Cardiac fibroblast (primary cell): ENCODE data around the gene SNX5.

Source experiments
- DNase-seq, 2 donors: peaks; one replicate each; pipeline versions ENCODE4 v3.0.0 to v3.0.0-alpha.2; 2010; ENCODE audit warnings: low read depth in 2 of 2
- H3K4me3 ChIP-seq, 2 donors: replicated peaks in 1 of 2; 1 replicate in 1 of 2; 2 replicates in 1 of 2; pipeline ENCODE4 v1.5.1; 2011; ENCODE audit warnings: low read depth in 2 of 2, low read length in 2 of 2, mild to moderate bottlenecking in 2 of 2, moderate library complexity in 1 of 2
- CTCF ChIP-seq: IDR thresholded peaks from one replicate; pipeline ENCODE4 v1.5.1; 2011; ENCODE audit warnings: low read depth, mild to moderate bottlenecking, low read length, inconsistent platforms

SNX5 gene

GRCh38 chr20:17968366-17969277, at the start of gene SNX5, which contains the start of gene MGME1:
Gene SNX5 (minus strand): TSS chr20:17968794. CDS start chr20:17968425, 369 bp downstream.
Gene MGME1 (plus strand): TSS chr20:17969018. CDS start chr20:17969860, 842 bp downstream.
- no peak for TF ChIP-seq CTCF
- peak within 1 kb of the TSS; percentile 76 to 95 for H3K4me3 ChIP-seq
- peak; percentile 100 for DNase-seq

GRCh38 chr20:18018100-18018499, 49.5 kb upstream of the SNX5 start:
- DNase-seq = no peak
- TF ChIP-seq CTCF = no peak
- no peak overlapping the region for H3K4me3 ChIP-seq

- H3K4me3 ChIP-seq = no peak overlapping the region
- no peak for DNase-seq
- TF ChIP-seq CTCF = no peak
These were observed 48.2 kb upstream of the SNX5 start for GRCh38 chr20:18016772-18017171.

- no peak for TF ChIP-seq CTCF
- no peak overlapping the region for H3K4me3 ChIP-seq
- no peak for DNase-seq
These were observed 45.8 kb upstream of the SNX5 start for GRCh38 chr20:18014411-18014810.

- no peak overlapping the region for H3K4me3 ChIP-seq
- TF ChIP-seq CTCF = no peak
- no peak for DNase-seq
These were observed 44.3 kb upstream of the SNX5 start for GRCh38 chr20:18012901-18013300.

GRCh38 chr20:18011951-18012645, 43.5 kb upstream of the SNX5 start:
- TF ChIP-seq CTCF = no peak
- DNase-seq = no peak
- H3K4me3 ChIP-seq = no peak overlapping the region
